Measurements from ENCODE around the gene PABPN1. TPM values are rescaled to one million over a fixed set of nuclear protein-coding genes. Genes with fewer than 3 reads are reported as not detected.

The PABPN1 gene
- total RNA-seq, 3 donors from 2014 or later: 157 to 185 (median 157) TPM

DNA sequence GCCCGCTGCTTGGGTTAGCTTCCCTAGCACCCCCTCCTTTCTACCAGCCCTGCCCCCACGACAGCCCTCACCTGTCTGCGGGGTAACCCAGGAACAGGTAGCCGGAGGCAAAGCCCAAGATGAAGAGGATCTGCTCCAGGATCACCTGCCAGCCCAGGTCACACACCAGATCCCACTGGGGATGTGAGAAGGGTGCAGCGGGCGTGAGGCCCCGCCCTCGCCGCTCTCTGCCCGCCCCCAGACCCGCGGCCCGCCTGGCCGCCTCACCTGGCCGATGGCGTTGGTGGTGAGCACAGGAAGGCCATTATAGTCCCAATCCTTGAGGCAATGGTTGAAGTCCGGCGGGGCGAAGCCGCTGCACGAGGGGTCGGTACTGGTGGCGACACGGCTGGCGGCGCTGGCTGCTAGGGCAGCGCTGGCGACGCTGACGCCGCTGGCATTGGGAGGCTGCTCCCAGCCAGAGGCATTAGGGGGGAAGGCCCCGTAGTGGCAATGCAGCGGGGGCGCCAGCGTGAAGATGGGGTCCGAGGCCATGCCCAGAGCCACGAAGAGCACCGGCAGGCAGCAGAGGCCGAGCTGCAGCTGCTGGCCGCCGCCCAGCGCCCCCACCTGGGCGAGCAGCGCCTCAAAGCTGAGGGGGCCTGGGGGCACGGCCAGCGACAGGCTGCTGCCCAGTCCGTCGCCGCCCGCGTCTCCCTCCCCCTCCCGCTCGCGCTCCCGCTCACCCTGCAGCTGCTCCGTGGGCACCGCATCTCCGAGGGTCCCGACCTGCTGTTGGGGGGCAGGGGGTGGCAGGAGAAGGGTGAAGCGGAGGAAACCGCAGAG, 30.6 kb downstream of the PABPN1 start:
- intact Hi-C loops (cut with DNase I, micrococcal nuclease): no loop called here
- DNase-seq (no peak), ATAC-seq (peak; percentile 20)

DNA sequence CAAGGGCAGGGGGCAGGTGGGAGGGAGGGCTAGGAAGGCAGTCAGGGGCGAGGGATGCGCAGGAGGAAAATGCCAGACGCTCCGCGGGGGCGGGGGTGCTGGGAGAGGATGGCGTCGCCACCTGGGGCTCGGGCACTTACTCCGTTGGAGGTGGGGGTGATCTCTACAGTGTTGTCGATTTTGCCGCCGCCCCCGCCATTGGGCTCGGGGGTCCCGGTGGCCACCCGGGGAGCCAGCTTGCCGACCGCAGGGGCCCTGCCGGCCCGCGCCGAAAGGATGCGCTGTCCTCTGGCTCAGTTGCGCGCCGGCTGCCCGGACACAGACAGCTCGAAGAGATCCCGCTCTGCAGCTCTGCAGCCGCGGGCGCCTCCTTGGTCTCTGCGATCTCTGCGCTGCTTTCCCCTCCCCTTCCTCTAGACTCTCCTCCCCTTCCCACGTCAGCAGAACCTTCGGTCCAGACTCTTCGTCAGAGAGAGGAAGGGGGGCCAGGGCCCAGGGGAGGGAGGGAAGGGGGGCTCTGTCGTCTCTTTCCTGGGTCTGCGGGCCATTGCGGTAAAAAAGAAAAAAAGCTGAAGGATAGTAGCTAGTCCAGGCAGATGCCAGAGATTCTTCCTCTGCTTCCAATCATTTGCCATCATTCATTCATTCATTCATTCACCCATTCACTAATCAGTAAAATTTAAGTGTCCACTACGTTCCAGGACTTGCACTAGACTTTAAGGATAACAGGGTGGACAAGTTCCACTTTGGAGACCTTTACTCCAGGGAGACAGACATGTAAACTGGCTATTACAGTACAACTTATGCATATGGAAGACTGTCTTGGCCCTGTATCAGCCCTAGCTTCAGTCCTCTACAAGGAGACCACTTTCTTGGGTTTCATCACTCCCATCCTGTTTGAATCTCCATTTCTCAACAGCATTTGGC, 31.5 kb downstream of the PABPN1 start, which contains the start of gene SLC22A17:
Gene SLC22A17 (minus strand): TSS at position 382 of the 927 bp plus-strand sequence.
- DNase-seq (peak in 2 of 3 donors; percentile 62 to 64), ATAC-seq (peak; percentile 77)
- peaks cover 12% of the 10 kb centered on the region for H3K4me1 ChIP-seq (ENCODE audit: low read depth)
- intact Hi-C loops (cut with DNase I, micrococcal nuclease): no loop called here
- H3K9me3 ChIP-seq: no peaks in the 10 kb centered on the region
- H3K4me3 ChIP-seq: peak within 1 kb of the TSS; percentile 19
- TF ChIP-seq, protein P1, sequence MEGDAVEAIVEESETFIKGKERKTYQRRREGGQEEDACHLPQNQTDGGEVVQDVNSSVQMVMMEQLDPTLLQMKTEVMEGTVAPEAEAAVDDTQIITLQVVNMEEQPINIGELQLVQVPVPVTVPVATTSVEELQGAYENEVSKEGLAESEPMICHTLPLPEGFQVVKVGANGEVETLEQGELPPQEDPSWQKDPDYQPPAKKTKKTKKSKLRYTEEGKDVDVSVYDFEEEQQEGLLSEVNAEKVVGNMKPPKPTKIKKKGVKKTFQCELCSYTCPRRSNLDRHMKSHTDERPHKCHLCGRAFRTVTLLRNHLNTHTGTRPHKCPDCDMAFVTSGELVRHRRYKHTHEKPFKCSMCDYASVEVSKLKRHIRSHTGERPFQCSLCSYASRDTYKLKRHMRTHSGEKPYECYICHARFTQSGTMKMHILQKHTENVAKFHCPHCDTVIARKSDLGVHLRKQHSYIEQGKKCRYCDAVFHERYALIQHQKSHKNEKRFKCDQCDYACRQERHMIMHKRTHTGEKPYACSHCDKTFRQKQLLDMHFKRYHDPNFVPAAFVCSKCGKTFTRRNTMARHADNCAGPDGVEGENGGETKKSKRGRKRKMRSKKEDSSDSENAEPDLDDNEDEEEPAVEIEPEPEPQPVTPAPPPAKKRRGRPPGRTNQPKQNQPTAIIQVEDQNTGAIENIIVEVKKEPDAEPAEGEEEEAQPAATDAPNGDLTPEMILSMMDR (IDR thresholded peaks at IDR 0.05): no peak
- H3K36me3 ChIP-seq (ENCODE audit: low read depth): no peaks in the 10 kb centered on the region

More for the DNA sequence above, 30.6 kb downstream of the PABPN1 start:
- no peaks in the 10 kb centered on the region for H3K36me3 ChIP-seq (ENCODE audit: low read depth)
- TF ChIP-seq, protein P1 (IDR thresholded peaks at IDR 0.05): no peak
- H3K9me3 ChIP-seq: no peaks in the 10 kb centered on the region
- H3K4me1 ChIP-seq (ENCODE audit: low read depth): peaks cover 12% of the 10 kb centered on the region
- H3K4me3 ChIP-seq: no peak overlapping the region

DNA sequence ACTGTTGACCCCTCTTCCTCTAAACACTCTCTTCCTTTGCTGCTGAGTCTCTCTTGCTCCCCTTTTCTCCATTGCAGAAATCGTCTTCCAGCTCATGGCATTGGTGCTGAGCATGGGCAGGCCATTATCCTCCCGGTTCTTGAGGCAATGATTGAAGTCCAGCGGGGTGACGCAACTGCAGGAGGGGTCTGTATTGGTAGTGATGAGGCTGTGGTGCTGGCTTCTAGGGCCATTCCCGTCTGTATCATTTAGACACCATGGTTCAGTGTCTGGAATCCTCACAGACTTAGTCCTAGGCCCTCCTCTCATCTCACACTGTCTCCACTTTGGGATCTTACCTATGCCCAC, 32.1 kb downstream of the PABPN1 start:
- DNase-seq: no peak
- TF ChIP-seq, protein P1 (IDR thresholded peaks at IDR 0.05): no peak
- H3K9me3 ChIP-seq: no peaks in the 10 kb centered on the region
- intact Hi-C loops (cut with DNase I, micrococcal nuclease): no loop called here
- no peaks in the 10 kb centered on the region for H3K36me3 ChIP-seq (ENCODE audit: low read depth)
- no peak for ATAC-seq
- no peak overlapping the region for H3K4me3 ChIP-seq
- peaks cover 12% of the 10 kb centered on the region for H3K4me1 ChIP-seq (ENCODE audit: low read depth)

DNA sequence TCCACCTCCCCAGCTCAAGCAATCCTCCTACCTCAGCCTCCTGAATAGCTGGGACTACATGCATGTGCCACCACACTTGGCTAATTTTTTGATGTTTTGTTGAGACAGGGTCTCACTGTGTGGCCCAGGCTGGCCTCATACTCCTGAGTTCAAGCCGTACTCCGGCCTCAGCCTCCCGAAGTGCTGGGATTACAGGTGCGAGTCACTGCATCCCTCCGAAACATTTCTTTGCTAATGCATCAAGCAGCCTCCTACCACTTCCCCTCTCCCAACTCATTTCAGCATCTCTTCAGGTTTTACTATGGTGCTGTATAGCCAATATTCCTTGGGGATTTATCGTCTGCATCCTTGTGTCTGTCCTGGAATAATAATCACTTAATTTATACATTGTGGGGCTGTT, 33.7 kb downstream of the PABPN1 start:
- TF ChIP-seq, protein P1 (IDR thresholded peaks at IDR 0.05): no peak
- H3K36me3 ChIP-seq (ENCODE audit: low read depth): no peaks in the 10 kb centered on the region
- ATAC-seq (no peak), DNase-seq (no peak)
- H3K9me3 ChIP-seq: no peaks in the 10 kb centered on the region
- intact Hi-C loops (cut with DNase I, micrococcal nuclease): no loop called here
- peaks cover 12% of the 10 kb centered on the region for H3K4me1 ChIP-seq (ENCODE audit: low read depth)
- H3K4me3 ChIP-seq: no peak overlapping the region

DNA sequence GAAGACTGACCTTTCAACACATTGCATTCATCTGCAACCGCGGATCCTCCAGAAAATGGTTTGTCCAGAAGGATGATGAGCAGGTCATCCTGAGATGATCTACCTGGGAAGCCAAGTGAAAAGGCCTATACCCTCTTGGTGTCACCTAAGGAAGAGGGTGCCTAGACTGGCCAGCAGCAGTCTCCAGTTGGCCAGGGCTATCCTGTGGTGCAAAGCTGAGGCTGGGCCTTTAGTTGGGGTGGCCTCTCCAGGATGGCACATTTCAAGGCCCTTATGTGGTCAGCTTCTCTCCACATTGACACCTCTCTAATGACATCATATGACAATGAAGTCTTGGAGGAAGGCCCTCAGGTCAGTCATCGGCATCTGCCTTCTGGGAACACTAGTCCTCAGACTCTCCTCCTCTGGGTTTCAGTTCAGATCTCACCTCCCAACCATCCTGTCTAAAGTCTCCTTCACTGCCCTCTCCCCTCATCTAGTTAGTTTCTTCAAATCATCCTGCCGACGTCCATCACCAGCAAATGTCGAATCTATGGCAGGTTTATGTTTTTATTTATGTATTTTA, 34.7 kb downstream of the PABPN1 start:
- TF ChIP-seq, protein P1 (IDR thresholded peaks at IDR 0.05): no peak
- Histone ChIP-seq H3K4me3 (no peak overlapping the region), H3K36me3 (ENCODE audit: low read depth) (no peaks in the 10 kb centered on the region), H3K4me1 (ENCODE audit: low read depth) (peaks cover 12% of the 10 kb centered on the region), H3K9me3 (no peaks in the 10 kb centered on the region)
- DNase-seq (no peak), ATAC-seq (no peak)
- intact Hi-C loops (cut with DNase I, micrococcal nuclease): no loop called here

All from mucosa of descending colon (tissue), 3 donors.